HG03280 (cell line): ENCODE measurements around the gene RPS2.
A peak's percentile ranks its signal among the peaks of the same experiment; 100 is the strongest.

Experiments used
- ATAC-seq: cut with Tn5 transposase; IDR thresholded peaks from one replicate; pipeline ENCODE4 v1.9.1; 2021; ENCODE audit warnings: mild to moderate bottlenecking, moderate library complexity; ENCODE audit not compliant: unreplicated experiment

RPS2 gene

DNA sequence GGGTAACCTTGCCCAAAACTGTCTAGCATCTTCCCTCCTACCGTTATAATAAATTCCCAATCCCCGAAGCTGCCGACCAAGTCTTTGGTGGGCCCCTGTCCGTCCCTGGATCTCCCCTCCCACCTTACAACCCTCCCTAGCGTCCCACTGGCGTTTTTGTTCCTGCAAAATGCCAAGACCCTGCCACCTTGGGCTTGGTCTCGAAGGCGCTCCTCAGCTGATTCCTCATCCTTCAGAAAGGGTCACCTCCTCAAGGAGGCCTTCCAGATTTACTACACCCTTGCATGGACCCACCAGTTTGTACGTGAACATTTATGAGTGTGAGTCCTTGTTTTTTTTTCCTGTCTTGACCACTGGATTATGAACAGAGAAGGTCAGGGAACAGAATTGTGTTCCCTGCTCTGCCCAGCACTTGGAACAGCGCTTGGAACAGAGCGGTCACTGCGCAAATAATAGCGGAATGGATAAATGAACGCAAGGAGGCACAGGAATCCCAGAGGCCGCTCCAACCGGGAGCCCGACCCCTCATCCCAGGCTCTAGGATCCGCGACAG lies 18.4 kb upstream of the RPS2 start:
- no peak for ATAC-seq

DNA sequence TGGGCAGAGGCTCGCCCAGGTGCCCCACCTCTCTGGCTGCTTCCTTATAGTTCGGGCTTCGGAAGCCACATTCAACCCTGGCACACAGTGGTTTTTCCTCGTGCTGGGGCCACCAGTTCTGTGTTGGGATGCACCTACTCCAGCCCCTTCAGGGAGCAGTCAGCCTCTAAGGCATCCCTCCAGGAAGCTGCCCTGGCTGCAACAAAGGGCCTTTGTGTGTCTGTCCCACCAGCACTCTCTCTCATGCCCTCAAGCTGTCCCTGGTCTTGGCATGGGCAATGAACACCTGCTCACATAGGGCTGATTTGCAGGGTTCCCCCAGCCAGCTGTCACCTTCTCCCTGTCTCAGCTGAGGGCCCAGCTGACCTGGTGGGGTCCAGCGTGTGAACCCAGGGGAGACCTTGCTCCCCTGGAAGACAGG lies 17.4 kb upstream of the RPS2 start:
- no peak for ATAC-seq

- no peak for ATAC-seq
Measured at GRCh38 chr16:1981398-1981836, 16.8 kb upstream of the RPS2 start, which contains the start of gene NOXO1. Gene NOXO1, minus strand, starts transcription at chr16:1981469. Its CDS starts 290 bp downstream, at chr16:1981179.

DNA sequence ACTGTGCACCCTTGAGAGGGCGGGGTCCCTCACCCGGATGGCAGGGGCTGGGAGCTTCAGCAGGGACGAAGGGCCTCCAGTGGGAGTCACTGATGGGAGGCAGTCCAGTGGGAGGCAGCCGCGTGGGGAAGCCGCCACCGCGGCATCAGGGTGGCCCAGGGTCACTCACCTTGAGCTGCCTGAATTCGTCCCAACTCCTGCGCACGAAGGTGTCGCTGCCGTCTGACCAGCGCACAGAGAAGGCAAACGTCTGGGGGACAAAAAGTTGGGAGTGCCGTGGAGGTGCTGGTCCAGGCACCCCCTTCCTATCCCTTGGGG lies 16.1 kb upstream of the RPS2 start:
- ATAC-seq: no peak

GRCh38 chr16:1980030-1980769 lies 15.6 kb upstream of the RPS2 start:
- no peak for ATAC-seq

GRCh38 chr16:1979271-1980029 lies 14.8 kb upstream of the RPS2 start:
- ATAC-seq: no peak

- no peak for ATAC-seq
Measured at GRCh38 chr16:1978476-1979120, 14.0 kb upstream of the RPS2 start.

DNA sequence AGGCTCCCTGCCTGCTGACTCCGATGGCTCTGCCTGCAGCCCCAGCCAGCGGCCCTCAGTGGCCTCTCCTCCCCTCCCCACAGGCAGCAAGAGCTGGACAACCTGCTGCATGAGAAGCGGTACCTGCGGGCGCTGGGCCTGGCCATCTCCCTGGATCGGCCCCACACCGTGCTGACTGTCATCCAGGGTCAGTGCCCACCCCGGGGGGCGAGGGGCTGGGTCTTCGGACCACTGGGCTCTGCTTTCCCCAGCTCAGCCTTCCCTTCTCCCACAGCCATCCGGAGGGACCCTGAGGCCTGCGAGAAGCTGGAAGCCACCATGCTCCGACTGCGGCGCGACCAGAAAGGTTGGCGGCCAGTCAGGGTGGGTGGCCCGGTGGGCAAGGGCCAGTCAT lies 13.2 kb upstream of the RPS2 start:
- ATAC-seq: no peak

GRCh38 chr16:1976951-1977874 lies 12.6 kb upstream of the RPS2 start:
- ATAC-seq: no peak

GRCh38 chr16:1976216-1976520 lies 11.5 kb upstream of the RPS2 start:
- no peak for ATAC-seq

DNA sequence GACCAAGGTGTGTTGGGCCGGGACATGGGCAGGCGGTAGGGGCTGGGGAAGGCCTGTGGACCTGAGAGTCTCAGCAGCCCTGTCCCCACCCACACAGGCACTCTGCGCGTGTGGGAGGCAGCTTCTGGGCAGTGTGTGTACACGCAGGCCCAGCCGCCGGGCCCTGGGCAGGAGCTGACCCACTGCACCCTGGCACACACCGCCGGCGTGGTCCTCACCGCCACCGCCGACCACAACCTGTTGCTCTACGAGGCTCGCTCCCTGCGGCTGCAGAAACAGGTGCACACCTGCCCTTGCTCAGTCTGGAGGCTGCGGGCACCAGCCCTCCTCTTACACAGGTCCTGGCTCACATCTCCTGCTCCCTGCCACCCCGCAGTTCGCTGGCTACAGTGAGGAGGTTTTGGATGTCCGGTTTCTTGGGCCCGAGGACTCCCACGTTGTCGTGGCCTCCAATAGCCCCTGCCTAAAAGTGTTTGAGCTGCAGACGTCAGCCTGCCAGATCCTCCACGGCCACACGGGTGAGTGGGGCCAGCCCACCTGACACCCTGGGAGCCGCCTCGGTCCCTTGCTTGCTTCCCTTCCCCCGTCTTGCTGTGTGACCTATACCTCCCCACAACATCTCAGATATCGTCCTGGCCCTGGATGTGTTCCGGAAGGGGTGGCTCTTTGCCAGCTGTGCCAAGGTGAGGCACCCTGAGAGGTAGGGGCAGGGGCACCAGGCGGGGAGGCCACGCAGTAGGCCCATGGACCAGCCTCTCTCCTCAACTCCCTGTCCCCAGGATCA lies 11.0 kb upstream of the RPS2 start:
- ATAC-seq: no peak

DNA sequence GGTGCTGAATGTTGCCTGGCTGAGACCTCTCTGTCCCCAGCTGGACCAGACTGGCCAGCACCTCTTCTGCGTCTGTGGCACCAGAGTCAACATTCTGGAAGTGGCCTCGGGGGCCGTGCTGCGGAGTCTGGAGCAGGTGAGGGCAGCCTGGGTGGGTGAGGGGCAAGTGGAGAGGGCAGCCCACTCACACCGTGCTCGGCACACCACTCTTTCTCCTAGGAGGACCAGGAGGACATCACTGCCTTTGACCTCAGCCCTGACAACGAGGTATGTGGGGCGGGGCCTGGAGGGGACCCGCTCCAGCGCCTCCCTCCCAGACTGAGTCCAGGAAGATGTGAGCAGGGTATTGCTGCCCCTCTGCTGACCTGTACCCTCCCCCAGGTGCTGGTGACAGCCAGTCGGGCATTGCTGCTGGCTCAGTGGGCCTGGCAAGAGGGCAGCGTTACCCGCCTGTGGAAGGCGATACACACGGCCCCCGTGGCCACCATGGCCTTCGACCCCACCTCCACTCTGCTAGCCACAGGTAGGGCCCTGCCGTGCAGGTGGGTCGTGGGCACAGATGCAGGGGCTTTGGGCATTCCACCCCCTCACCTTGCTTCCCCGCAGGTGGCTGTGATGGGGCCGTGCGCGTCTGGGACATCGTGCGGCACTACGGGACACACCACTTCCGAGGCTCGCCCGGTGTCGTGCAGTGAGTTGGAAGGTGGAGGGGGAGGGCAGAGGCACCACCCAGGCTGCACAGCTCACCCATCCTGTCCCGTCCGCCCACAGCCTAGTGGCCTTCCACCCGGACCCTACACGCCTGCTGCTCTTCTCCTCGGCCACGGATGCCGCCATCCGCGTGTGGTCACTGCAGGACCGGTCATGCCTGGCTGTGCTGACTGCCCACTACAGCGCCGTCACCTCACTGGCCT lies 9.8 kb upstream of the RPS2 start:
- ATAC-seq: no peak

DNA sequence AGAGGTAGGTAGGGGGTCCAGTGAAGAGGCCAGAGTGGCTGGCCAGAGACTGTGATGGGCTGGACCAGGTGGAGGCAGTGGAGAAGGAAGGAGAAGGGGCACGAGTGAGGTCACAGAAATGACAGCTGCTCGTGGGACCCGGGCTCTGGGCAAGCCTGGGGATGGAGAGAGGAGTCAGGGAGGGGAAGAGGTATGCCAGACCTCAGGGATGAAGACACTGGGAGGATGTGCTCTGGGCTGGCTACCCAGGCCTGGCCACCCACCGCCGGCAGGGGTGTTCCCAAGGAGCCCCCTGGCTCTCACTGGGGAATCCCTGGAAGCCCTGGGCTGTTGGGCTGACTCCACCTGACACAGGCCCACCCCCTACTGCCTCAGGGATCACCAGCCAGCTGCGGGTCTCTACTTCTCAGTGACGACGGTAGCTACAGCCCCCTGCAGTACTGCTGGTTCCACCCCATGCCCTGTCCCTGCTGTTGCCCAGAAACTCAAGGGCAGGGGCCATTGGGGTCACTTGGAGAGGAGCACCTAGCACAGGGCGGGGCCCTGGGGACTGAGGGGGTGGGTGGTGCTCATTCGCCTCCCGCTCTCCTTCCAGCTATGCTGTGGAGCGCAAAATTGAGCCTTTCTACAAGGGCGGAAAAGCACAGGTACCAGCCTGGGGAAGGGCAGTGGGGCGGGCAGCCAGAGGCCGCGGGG lies 9.0 kb upstream of the RPS2 start:
- ATAC-seq: no peak

- no peak for ATAC-seq
Measured at GRCh38 chr16:1972490-1972877, 7.9 kb upstream of the RPS2 start.

GRCh38 chr16:1971796-1972489 lies 7.3 kb upstream of the RPS2 start, which contains the start of gene TBL3:
Gene TBL3, plus strand, starts transcription at chr16:1972053. Its CDS starts 112 bp downstream, at chr16:1972165.
- ATAC-seq: peak; percentile 86

GRCh38 chr16:1968146-1968953 lies 3.7 kb upstream of the RPS2 start:
- no peak for ATAC-seq

DNA sequence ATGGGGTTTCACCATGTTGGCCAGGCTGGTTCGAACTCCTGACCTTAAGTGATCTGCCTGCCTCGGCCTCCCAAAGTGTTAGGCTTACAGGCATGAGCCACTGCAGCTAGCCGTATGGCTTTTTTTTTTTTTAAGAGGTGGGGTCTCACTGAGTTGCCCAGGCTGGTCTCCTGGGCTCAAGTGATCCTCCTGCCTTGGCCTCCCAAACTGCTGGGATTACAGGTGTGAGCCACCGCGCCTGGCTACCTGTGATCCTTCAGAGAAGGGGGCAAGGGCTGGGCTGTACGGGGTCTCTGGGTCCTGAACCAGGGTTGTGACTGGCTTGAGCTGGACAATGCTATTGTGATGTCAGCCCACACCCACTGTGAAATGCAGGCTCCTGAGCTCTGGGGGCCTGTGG lies 1.8 kb upstream of the RPS2 start, which contains the start of gene RNF151:
RNF151 (plus strand) TSS at position 397 of the 400 bp plus-strand sequence. CDS start 26 bp downstream, outside the sequence.
- ATAC-seq: no peak
